ENCODE data around the gene CNTNAP2. TPM values are rescaled to one million over a fixed set of nuclear protein-coding genes. Genes with fewer than 3 reads are reported as not detected.

The CNTNAP2 gene
- total and polyA plus RNA-seq, 2 experiments from 2014 or later, result not detected

GRCh38 chr7:148318102-148318811 is 2201.7 kb downstream of the CNTNAP2 start:
- WGBS, 2 experiments (ENCODE audit: low coverage in 1 of 2, low lambda C conversion rate in 2 of 2, missing lambda C conversion rate in 2 of 2), result 12 to 14% methylated on average over 9 of the region's 9 CpGs
- Histone ChIP-seq H3K9me2 (ENCODE audit: insufficient read depth) (no peaks in the 10 kb centered on the region), H3K4me1 (ENCODE audit: insufficient read depth) (no peaks in the 10 kb centered on the region), H3K27me3 (replicated peaks; ENCODE audit: insufficient read depth) (no peaks in the 10 kb centered on the region), H3K36me3 (ENCODE audit: low read depth) (no peaks in the 10 kb centered on the region), H4K20me1 (ENCODE audit: insufficient read depth) (no peaks in the 10 kb centered on the region), H3K79me2 (ENCODE audit: insufficient read depth) (no peaks in the 10 kb centered on the region), H3K4me3 (no peak overlapping the region), H3K27ac (no peak overlapping the region), H3K4me2 (ENCODE audit: unreplicated experiment) (no peak overlapping the region), H2AFZ (no peak overlapping the region), H3F3A (ENCODE audit: insufficient read depth) (no peaks in the 10 kb centered on the region), H3K9ac (no peak overlapping the region), H3K9me3 (ENCODE audit: low read depth) (no peaks in the 10 kb centered on the region)
- TF ChIP-seq EZH2phosphoT487 (IDR thresholded peaks at IDR 0.05; ENCODE audit: insufficient read depth, low read depth), result no peak
- no peak for TF ChIP-seq EZH2 (IDR thresholded peaks at IDR 0.05; ENCODE audit: insufficient read depth, poor library complexity, severe bottlenecking)
- DNase-seq, result no peak
- in situ Hi-C loops (cut with MboI), result no loop called here

- Histone ChIP-seq H3K36me3 (ENCODE audit: low read depth) (no peaks in the 10 kb centered on the region), H3K9ac (no peak overlapping the region)
These were observed 2202.2 kb downstream of the CNTNAP2 start for GRCh38 chr7:148318838-148319237.

DNA sequence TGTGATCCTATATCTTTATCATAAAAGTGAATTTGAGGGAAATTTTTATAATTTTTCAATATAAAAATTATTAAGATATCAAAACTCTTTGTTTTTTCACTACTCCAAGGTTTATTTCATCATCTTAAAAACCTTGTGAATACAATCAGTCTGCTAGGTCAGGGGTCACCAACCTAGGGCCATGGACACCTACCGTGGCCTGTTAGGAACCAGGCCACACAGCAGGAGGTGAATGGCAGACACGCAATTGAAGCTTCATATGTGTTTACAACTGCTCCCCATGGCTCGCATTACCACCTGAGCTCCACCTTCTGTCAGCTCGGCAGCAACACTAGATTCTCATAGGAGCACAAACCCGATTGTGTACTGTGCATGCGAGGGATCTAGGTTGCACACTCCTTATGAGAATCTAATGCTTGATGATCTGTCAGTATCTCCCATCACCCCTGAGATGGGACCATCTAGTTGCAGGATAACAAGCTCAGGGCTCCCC is 2202.8 kb downstream of the CNTNAP2 start:
- TF ChIP-seq EZH2 (IDR thresholded peaks at IDR 0.05; ENCODE audit: insufficient read depth, poor library complexity, severe bottlenecking), result no peak
- TF ChIP-seq EZH2phosphoT487 (IDR thresholded peaks at IDR 0.05; ENCODE audit: insufficient read depth, low read depth), result no peak
- Histone ChIP-seq H3F3A (ENCODE audit: insufficient read depth) (no peaks in the 10 kb centered on the region), H3K4me1 (ENCODE audit: insufficient read depth) (no peaks in the 10 kb centered on the region), H3K27ac (no peak overlapping the region), H3K9me3 (ENCODE audit: low read depth) (no peaks in the 10 kb centered on the region), H2AFZ (no peak overlapping the region), H3K79me2 (ENCODE audit: insufficient read depth) (no peaks in the 10 kb centered on the region), H3K9ac (no peak overlapping the region), H3K27me3 (replicated peaks; ENCODE audit: insufficient read depth) (no peaks in the 10 kb centered on the region), H3K9me2 (ENCODE audit: insufficient read depth) (no peaks in the 10 kb centered on the region), H4K20me1 (ENCODE audit: insufficient read depth) (no peaks in the 10 kb centered on the region), H3K4me2 (ENCODE audit: unreplicated experiment) (no peak overlapping the region), H3K36me3 (ENCODE audit: low read depth) (no peaks in the 10 kb centered on the region), H3K4me3 (no peak overlapping the region)
- in situ Hi-C loops (cut with MboI), result no loop called here
- 23 to 36% methylated on average over 6 of the region's 6 CpGs for WGBS, 2 experiments (ENCODE audit: low coverage in 1 of 2, low lambda C conversion rate in 2 of 2, missing lambda C conversion rate in 2 of 2)
- DNase-seq, result no peak

More at GRCh38 chr7:148318838-148319237, 2202.2 kb downstream of the CNTNAP2 start:
- Histone ChIP-seq H3K27ac (no peak overlapping the region), H4K20me1 (ENCODE audit: insufficient read depth) (no peaks in the 10 kb centered on the region), H3F3A (ENCODE audit: insufficient read depth) (no peaks in the 10 kb centered on the region), H2AFZ (no peak overlapping the region), H3K27me3 (replicated peaks; ENCODE audit: insufficient read depth) (no peaks in the 10 kb centered on the region), H3K4me3 (no peak overlapping the region), H3K4me1 (ENCODE audit: insufficient read depth) (no peaks in the 10 kb centered on the region), H3K4me2 (ENCODE audit: unreplicated experiment) (no peak overlapping the region), H3K9me3 (ENCODE audit: low read depth) (no peaks in the 10 kb centered on the region), H3K79me2 (ENCODE audit: insufficient read depth) (no peaks in the 10 kb centered on the region), H3K9me2 (ENCODE audit: insufficient read depth) (no peaks in the 10 kb centered on the region)
- TF ChIP-seq EZH2phosphoT487 (IDR thresholded peaks at IDR 0.05; ENCODE audit: insufficient read depth, low read depth) (no peak), EZH2 (IDR thresholded peaks at IDR 0.05; ENCODE audit: insufficient read depth, poor library complexity, severe bottlenecking) (no peak)
- DNase-seq, result no peak
- WGBS, 2 experiments (ENCODE audit: low coverage in 1 of 2, low lambda C conversion rate in 2 of 2, missing lambda C conversion rate in 2 of 2), result 26 to 36% methylated on average over 2 of the region's 2 CpGs
- in situ Hi-C loops (cut with MboI), result no loop called here

GRCh38 chr7:148325208-148325607 is 2208.6 kb downstream of the CNTNAP2 start:
- TF ChIP-seq EZH2phosphoT487 (IDR thresholded peaks at IDR 0.05; ENCODE audit: insufficient read depth, low read depth), result no peak
- TF ChIP-seq EZH2 (IDR thresholded peaks at IDR 0.05; ENCODE audit: insufficient read depth, poor library complexity, severe bottlenecking), result no peak
- in situ Hi-C loops (cut with MboI), result no loop called here
- no peaks in the 10 kb centered on the region for H3K79me2 ChIP-seq (ENCODE audit: insufficient read depth)

More at GRCh38 chr7:148325208-148325607, 2208.6 kb downstream of the CNTNAP2 start:
- Histone ChIP-seq H3K4me1 (ENCODE audit: insufficient read depth) (no peaks in the 10 kb centered on the region), H3K4me3 (no peak overlapping the region), H3K9ac (no peak overlapping the region), H3K36me3 (ENCODE audit: low read depth) (no peaks in the 10 kb centered on the region), H3K4me2 (ENCODE audit: unreplicated experiment) (no peak overlapping the region), H3K9me3 (ENCODE audit: low read depth) (no peaks in the 10 kb centered on the region), H3K27ac (no peak overlapping the region), H2AFZ (no peak overlapping the region), H4K20me1 (ENCODE audit: insufficient read depth) (no peaks in the 10 kb centered on the region), H3F3A (ENCODE audit: insufficient read depth) (no peaks in the 10 kb centered on the region), H3K27me3 (replicated peaks; ENCODE audit: insufficient read depth) (no peaks in the 10 kb centered on the region), H3K9me2 (ENCODE audit: insufficient read depth) (no peaks in the 10 kb centered on the region)
- 0 to 1% methylated on average over 3 of the region's 3 CpGs for WGBS, 2 experiments (ENCODE audit: low coverage in 1 of 2, low lambda C conversion rate in 2 of 2, missing lambda C conversion rate in 2 of 2)
- DNase-seq, result no peak

Measured in GM23248 (cell line).